Measurements from ENCODE around the gene MYRIP.

DNA sequence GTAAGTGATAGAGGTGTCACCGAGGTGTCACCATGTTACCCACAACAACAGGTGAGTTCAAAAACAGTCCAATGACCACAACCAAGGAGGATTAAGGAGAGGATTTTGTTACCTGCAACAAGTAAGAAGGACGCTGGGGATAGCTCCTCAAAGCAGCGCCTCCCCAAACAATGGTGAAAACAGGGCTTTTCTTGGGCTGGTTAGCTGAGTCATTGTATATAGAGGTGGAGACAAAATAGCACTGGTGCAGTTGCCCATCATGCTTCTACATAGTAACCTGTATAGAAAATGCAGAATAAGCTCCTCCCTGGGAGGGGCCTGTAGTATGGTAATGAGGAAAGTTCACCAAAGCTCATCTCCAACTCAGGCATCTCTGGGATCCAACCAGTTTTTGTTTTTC, 383.2 kb downstream of the MYRIP start:
- TF ChIP-seq ZNF565 (CRISPR knock-in tag; conservative IDR thresholded peaks at IDR 0.05; ENCODE audit: low read depth) (no peak), RARB (CRISPR knock-in tag; IDR thresholded peaks at IDR 0.05) (no peak)
